Measurements from ENCODE around the gene NHP2.

NHP2 gene

DNA sequence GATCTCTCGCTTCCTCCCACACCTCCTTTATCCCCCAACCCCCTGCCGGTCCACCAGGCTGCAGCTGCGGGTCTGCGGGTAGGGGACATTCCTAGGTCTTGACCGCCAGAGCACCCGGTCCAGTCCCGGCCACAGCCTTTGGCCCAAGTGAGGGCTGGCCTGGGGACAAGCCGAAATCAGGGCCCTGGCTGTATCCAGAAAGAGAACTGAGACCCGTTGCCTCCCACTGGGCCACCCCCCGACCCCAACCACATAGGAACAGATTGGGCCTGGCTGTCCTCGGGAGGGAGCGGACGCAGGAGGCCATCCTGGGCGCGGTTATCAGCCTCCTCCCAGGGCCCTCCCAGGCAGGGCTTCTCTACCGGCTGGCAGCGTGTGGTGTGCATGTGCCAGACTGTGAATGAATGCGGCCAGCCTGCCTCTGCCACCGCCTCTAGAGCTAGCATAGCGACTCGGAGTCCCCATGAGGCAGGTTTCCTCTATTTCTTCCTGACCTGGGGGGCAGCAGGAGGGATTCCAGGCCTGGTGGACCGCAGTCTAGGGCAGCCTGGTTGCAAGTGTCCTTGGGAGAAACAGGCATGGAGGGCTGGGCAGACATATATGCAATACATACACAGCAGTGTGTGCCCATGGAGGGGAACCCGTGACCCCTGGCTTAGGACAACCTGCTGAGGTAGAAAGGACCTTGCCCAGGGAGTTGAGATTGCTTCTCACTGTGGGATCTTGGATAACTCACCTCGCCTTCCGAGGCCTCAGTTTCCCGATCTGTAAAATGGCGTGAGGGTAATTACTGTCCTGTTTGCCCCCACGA, 39.2 kb downstream of the NHP2 start:
- no peak for DNase-seq (ENCODE audit: low read depth)

DNA sequence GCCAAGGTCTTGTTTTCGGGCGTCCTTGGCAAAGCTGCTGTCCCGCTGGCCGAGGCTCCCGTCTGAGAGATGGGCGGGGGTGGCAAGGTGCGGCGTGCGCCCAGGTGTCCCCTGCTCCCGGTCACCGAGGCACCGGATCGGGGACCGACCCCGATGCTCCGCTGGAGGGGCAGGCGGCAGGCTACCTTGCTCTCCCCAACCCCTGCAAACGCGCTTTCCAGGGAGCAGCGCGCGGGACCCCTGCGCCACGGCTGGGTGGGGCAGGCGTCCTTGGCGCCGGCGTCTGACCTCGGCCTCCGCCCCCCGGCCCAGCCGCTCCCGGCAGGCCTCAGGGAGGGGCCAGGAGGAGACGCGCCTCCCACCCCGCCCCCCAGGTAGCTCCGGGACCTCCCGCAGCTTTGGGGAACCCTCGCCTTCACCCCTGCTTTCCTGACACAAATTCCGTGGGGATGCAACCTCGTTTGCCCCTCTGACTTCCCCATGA, 39.8 kb downstream of the NHP2 start:
- no peak for DNase-seq (ENCODE audit: low read depth)

DNA sequence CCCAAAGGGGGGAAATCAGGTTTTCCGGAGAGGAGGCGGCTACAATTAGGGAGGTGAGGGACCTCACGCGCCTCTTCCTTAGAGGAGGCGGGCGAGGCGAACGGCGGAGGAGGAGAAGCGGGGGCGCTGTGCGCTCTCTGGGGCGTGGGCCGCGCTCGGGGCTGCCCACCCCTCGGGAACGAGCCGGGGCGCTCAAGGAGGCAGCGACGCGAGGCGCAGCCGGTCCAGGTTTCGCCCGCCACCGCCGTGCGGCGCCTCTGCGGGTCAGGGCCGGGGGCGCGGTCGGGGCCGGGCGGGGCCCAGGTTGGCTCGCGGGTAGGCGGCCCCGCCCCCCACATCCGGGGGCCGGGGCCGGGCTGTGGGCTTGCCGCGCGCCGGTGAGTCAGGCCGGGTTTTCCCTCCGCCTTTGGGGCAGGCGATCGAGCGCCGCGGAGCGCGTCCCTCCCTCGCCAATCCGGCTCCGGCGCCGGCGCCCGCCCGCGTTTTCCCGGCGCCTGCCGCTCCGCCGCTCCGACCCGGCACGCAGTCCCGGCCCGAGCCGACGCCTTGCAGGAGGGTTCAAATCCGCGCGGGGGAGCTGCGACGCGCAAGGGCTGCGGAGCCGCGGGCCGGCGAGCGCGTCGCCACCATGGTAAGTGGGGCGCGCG, 40.4 kb downstream of the NHP2 start, which contains the start of gene N4BP3:
TSS of gene N4BP3 (plus strand) at position 392 of the 647 bp plus-strand sequence. CDS start 6,052 bp downstream, outside the sequence.
- DNase-seq (ENCODE audit: low read depth) = no peak

DNA sequence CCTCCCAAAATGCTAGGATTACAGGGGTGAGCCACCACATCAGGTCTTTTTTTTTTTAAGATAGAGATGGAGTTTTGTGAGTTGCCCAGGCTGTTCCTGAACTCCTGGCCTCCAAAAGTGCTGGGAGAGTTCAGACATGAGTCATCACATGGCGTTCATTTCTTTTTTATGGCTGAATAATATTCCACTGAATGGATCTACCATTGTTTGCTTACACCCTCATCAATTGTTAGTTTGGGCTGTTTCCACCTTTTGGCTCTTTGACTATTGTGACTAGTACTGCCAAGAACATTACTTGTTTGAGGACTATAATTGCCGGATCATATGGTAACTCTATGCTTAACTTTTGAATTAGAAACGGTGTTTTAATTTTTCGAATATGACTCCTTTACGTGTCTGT, 41.1 kb downstream of the NHP2 start:
- DNase-seq (ENCODE audit: low read depth) = no peak

DNA sequence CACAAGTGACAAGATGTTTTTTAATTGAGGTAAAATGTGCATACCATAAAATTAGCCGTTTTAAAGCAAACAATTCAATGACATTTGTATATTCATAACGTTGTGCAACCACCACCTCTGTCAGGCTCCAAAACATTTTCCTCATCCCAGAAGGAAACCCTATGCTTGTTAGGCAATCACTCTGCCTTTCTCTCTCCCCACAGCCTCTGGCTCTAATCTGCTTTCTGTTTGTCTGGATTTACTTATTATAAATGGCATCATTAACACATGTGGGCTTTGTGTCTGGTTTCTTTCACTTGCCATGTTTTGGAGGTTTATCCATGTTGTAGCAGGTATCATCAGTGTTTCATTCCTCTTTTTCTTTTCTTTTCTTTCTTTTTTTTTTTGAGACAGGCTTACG, 41.8 kb downstream of the NHP2 start:
- DNase-seq (ENCODE audit: low read depth) = no peak

DNA sequence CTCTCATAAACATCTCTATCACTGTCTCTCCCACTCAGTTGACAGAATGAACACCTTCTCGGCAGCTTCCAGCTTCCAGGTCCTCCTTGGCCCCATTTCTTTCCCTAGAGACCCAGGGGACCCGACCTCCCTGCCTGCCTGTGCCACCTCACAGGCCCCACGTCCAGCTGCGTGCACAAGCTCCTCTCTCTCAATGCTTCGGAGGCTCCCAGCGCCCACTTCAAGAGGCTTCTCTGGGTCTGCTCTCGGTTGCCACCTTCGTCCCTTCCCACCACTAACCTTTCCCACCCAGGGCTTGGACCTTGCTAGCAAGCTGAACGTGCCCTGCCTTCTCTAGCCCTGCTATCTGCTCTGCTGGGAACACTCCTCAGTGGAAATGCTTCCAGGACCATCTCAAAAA, 43.2 kb downstream of the NHP2 start:
- no peak for DNase-seq (ENCODE audit: low read depth)

DNA sequence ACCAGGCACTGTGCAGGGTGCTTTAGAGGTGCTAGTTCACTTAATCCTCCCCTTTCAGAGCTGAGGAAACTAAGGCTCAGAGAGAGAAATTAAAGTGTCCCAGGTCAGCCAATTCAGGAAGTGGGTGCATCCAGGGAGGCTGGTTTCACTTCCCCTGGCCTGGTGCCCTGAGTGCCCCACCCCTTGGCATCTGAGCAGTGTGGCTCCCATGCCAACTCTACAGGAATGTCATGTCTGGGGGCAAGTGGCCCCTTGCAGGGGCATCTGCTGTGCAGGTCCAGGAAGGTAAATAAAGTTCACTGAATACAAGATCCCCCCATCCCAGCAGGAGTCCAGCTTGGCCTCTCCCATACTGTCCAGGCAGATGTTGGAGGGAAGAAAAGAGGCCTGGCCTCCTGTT, 44.7 kb downstream of the NHP2 start:
- no peak for DNase-seq (ENCODE audit: low read depth)

DNA sequence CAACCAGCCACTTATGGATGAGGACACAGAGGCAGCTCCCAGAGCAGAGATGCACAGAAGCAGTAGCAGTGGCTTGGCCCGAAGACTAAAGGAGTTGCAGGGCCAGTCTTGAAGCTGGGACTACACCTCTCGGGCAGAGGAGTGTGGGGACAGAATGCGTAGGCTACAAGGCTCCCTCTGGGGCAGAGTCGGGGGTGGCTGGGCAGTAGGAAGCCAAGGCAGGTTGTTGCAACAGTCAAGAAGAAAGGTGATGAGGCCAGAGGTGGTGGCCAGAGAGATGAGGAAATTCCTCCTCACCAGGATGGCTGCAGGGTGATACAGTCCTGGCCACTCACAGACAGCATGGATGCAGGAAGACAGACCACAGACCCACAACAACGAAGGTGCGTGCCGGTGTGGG, 45.2 kb downstream of the NHP2 start:
- no peak for DNase-seq (ENCODE audit: low read depth)

DNA sequence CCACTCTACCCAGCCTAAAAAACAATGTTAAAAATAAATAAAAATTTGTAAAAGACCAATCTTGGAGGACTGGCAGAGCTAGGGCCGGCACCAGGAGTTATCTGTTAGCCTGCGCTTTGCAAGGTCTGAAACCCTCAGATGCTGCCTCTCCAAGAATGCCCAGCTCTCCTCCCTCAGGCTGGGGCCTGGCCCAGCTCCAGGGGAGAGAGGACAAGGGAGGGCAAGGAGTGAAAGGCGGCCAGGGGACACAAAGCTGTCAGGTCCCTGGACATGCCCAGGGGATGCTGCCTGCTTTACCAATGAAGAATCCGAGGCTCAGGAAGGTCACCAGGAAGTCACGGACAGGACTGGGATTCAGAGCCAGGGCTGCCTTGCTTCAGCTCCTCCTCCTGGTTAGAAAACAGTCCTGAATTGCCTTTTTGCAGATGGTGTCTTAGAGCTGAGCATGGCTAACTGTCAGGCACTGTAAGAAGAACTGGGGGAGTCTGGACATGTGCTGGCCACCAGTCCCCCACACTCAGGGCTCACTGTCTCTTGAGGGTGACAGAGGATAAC, 45.9 kb downstream of the NHP2 start:
- DNase-seq (ENCODE audit: low read depth) = no peak

DNA sequence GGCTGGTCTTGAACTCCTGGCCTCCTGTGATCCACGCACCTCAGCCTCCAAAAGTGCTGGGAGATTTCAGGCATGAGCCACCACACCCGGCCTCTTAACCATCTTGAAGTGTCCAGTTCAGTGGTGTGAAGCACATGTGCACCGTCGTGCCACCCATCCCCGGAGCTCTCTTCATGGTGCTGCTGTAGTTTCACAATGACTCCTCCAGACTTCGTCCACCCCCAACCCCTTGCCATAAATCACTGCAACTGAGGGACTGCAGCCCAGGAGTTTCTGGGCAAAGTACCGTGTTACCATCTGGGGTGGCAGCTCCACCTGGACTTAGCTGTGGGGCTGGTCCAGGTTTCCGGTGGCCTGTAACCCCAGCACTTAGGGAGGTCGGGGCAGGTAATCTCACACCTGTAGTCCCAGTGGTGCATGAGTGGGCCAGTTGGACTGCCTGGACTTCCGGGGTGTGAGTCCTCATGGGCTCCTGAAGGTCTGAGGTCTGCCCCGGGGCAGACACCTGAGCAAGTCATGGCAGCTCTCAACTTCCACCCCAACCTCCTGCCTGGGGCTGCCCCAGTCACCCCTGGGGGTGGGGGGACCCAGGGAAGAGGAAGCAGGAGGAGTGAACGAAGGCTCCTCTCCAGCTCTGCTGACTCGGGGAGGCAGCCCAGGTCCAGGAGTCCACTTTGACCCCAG, 47.0 kb downstream of the NHP2 start:
- no peak for DNase-seq (ENCODE audit: low read depth)

DNA sequence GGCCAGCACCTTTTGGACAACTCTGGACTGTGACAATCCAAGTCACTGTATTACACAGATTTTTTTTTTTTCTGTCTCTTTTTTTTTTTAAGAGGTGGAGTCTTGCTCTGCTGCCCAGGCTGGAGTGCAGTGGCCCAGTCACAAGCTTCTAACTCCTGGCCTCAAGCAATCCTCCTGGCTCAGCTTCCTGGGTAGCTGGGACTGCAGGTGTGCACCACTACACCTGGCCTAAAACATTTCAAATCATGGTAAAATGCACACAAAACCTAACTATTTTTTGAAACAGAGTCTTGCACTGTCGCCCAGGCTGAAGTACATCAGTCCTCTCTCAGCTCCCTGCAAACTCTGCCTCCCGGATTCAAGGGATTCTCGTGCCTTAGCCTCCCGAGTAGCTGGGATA, 47.6 kb downstream of the NHP2 start:
- DNase-seq (ENCODE audit: low read depth) = no peak

DNA sequence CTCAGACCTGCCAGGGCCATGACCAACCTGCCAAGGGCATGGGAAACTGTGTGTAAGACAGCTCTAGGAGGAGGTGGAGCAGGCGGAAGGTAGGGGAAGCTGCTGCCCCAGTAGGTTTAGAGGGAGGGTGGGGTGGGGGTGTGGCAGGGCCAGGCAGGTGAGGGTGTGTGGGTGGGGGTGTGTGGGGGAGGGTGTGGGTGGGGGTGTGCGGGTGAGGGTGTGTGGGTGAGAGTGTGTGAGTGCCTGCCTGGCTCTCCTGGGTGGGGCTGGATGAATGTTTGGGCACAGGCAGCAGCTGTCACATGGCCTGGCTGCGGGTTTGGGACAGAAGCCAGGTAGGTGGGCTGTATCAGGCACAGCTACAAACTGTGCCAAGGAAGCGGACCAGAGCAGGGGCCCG, 49.2 kb downstream of the NHP2 start:
- DNase-seq (ENCODE audit: low read depth) = no peak

DNA sequence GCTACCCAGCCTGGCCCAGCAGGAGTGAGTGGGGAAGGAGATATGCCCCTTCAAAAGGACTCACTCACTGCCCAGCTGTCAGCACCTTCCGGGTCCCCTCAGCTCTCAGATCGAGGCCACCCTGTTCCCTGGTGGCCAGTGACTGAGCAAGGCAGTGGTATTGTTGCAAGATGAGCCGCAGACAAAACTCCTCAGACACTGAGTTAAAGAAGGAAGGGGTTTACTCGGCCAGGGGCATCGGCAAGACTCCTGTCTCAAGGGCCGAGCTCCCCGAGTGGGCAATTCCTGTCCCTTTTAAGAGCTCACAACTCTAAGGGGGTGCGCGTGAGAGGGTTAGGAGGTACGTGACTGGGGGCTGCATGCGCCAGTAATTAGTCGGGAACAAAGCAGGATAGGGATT, 50.1 kb downstream of the NHP2 start:
- DNase-seq (ENCODE audit: low read depth) = no peak

Data from stimulated activated CD8-positive, alpha-beta memory T cell treated with anti-CD3 and anti-CD28 coated beads, Interleukin-15, amount 100 ng/mL, for 1 hour (primary cell).